Hindlimb muscle (tissue), 1 donor: ENCODE results near the gene KANK2. TPM values are rescaled to one million over a fixed set of nuclear protein-coding genes. Genes with fewer than 3 reads are reported as not detected.

Experiments used
- DNase-seq: peaks from one replicate; pipeline ENCODE4 v3.0.0-alpha.2; 2013
- polyA plus RNA-seq: library from polyadenylated mRNA; unstranded; fragments of 120-200 nt; gene quantifications from one replicate; pipeline ENCODE4 v1.2.1, GENCODE V29; 2013; ENCODE audit not compliant: insufficient read length

KANK2 gene
- polyA plus RNA-seq, 1 donor, result 116 TPM

- no peak for DNase-seq
Observed at GRCh38 chr19:11225815-11226214, 28.5 kb upstream of the KANK2 start.

GRCh38 chr19:11225172-11225571, 27.8 kb upstream of the KANK2 start:
- no peak for DNase-seq

- DNase-seq, result no peak
Observed at GRCh38 chr19:11224429-11224828, 27.1 kb upstream of the KANK2 start.

GRCh38 chr19:11223200-11223599, 25.9 kb upstream of the KANK2 start:
- no peak for DNase-seq

GRCh38 chr19:11221082-11221598, 23.8 kb upstream of the KANK2 start:
- no peak for DNase-seq

- DNase-seq, result no peak
Observed at GRCh38 chr19:11214387-11214786, 17.0 kb upstream of the KANK2 start.

- DNase-seq, result no peak
Observed at GRCh38 chr19:11210656-11210928, 13.2 kb upstream of the KANK2 start.

- no peak for DNase-seq
Observed at GRCh38 chr19:11209839-11210655, 12.7 kb upstream of the KANK2 start.

GRCh38 chr19:11208561-11209471, 11.5 kb upstream of the KANK2 start:
- no peak for DNase-seq

GRCh38 chr19:11205939-11206570, 8.7 kb upstream of the KANK2 start:
- no peak for DNase-seq

GRCh38 chr19:11204943-11205349, 7.6 kb upstream of the KANK2 start:
- DNase-seq, result no peak

GRCh38 chr19:11204076-11204602, 6.8 kb upstream of the KANK2 start:
- DNase-seq, result no peak

- DNase-seq, result peak; percentile 58
Observed at GRCh38 chr19:11203194-11204075, 6.1 kb upstream of the KANK2 start.

- DNase-seq, result no peak
Observed at GRCh38 chr19:11202488-11203193, 5.3 kb upstream of the KANK2 start.

GRCh38 chr19:11201791-11202190, 4.4 kb upstream of the KANK2 start:
- no peak for DNase-seq

- no peak for DNase-seq
Observed at GRCh38 chr19:11200931-11201330, 3.6 kb upstream of the KANK2 start.

- DNase-seq, result no peak
Observed at GRCh38 chr19:11200015-11200574, 2.8 kb upstream of the KANK2 start.

GRCh38 chr19:11199517-11199916, 2.2 kb upstream of the KANK2 start:
- no peak for DNase-seq

GRCh38 chr19:11198769-11199424, 1.6 kb upstream of the KANK2 start:
- DNase-seq, result no peak

GRCh38 chr19:11198175-11198534, 810 bp upstream of the KANK2 start:
- DNase-seq, result no peak
